H1 (cell line): ENCODE data around the gene F11. TPM values are rescaled to one million over a fixed set of nuclear protein-coding genes. Genes with fewer than 3 reads are reported as not detected.
"Not testable (repeated sequence)": the region's sequence is repeated elsewhere in the genome, so short reads cannot be mapped to it uniquely, and the experiment has no call there.

Experiments
- CTCF ChIA-PET: fragments of 300-600 bp; sonication (Branson Sonifier 250); formaldehyde crosslinking; loops from one replicate; lab custom pipeline; 2021; ENCODE audit not compliant: partially characterized antibody; lab: Charles Lee
- POLR2A ChIA-PET: fragments of 300-600 bp; sonication (Branson Sonifier 250); formaldehyde crosslinking; loops from one replicate; lab custom pipeline; 2021; ENCODE audit warnings: inconsistent platforms; ENCODE audit not compliant: partially characterized antibody; lab: Charles Lee
- DNase-seq, 2 experiments: peaks; one replicate each; pipeline versions ENCODE4 v3.0.0 to v3.0.0-alpha.2; 2010 to 2022; ENCODE audit warnings: low spot score in 2 of 2, low read depth in 1 of 2, mixed read lengths in 1 of 2
- FAIRE-seq: peaks from 2 replicates; lab custom pipeline; 2011; peaks lifted over from hg19 to GRCh38; lab: Jason Lieb, UNC
- H2AFZ ChIP-seq: 2 replicates; pipeline ENCODE4 v1.8.1; 2012; ENCODE audit warnings: low read length, inconsistent platforms
- H2AK5ac ChIP-seq: 2 replicates; pipeline ENCODE4 v1.6.1; 2013; ENCODE audit warnings: low read depth, low read length
- H2BK120ac ChIP-seq: replicated peaks from 2 replicates; pipeline ENCODE3; 2013; ENCODE audit warnings: low read depth, low read length, inconsistent platforms
- H2BK12ac ChIP-seq: 2 replicates; pipeline ENCODE4 v1.6.1; 2013; ENCODE audit warnings: low read depth, low read length
- H2BK15ac ChIP-seq: 2 replicates; pipeline ENCODE4 v1.6.1; 2013; ENCODE audit warnings: low read length
- H2BK20ac ChIP-seq: 2 replicates; pipeline ENCODE4 v1.6.1; 2013; ENCODE audit warnings: low read length
- H2BK5ac ChIP-seq: 2 replicates; pipeline ENCODE4 v1.6.1; 2013; ENCODE audit warnings: low read depth, low read length
- H3K14ac ChIP-seq: 2 replicates; pipeline ENCODE4 v1.6.1; 2013; ENCODE audit warnings: inconsistent platforms; ENCODE audit not compliant: insufficient read length
- H3K18ac ChIP-seq: 2 replicates; pipeline ENCODE4 v1.6.1; 2013; ENCODE audit warnings: low read length; ENCODE audit errors: extremely low read depth
- H3K23ac ChIP-seq: 2 replicates; pipeline ENCODE4 v1.6.1; 2013; ENCODE audit warnings: inconsistent platforms; ENCODE audit not compliant: insufficient read length
- H3K23me2 ChIP-seq: 2 replicates; pipeline ENCODE4 v1.6.1; 2013; ENCODE audit warnings: low read depth, low read length
- H3K27ac ChIP-seq: 2 replicates; pipeline ENCODE4 v1.6.1; 2011; ENCODE audit warnings: low read depth, low read length, inconsistent platforms
- H3K27me3 ChIP-seq, 4 experiments: replicated peaks in 1 of 4; 1 replicate in 1 of 4; 2 replicates in 3 of 4; pipeline versions ENCODE4 v1.6.1 to v1.8.1; 2011 to 2013; ENCODE audit warnings: low read length in 3 of 4, mild to moderate bottlenecking in 3 of 4, inconsistent platforms in 2 of 4, mixed read lengths in 2 of 4, moderate library complexity in 1 of 4; ENCODE audit not compliant: control insufficient read depth in 3 of 4, insufficient read depth in 3 of 4; ENCODE audit errors: extremely low read depth in 1 of 4
- H3K36me3 ChIP-seq, 4 experiments: 2 replicates each; pipeline versions ENCODE4 v1.6.1 to v1.8.1; 2011 to 2013; ENCODE audit warnings: mild to moderate bottlenecking in 4 of 4, low read length in 3 of 4, moderate library complexity in 2 of 4, control low read depth in 1 of 4, inconsistent platforms in 1 of 4; ENCODE audit not compliant: insufficient read depth in 4 of 4, control insufficient read depth in 2 of 4
- H3K4ac ChIP-seq: replicated peaks from 2 replicates; pipeline ENCODE3; 2013; ENCODE audit warnings: low read length, low read depth, mixed read lengths, inconsistent platforms; ENCODE audit not compliant: insufficient read length
- H3K4me1 ChIP-seq, 4 experiments: replicated peaks in 1 of 4; 1 replicate in 1 of 4; 2 replicates in 3 of 4; pipeline versions ENCODE4 v1.6.1 to v1.8.1; 2011 to 2013; ENCODE audit warnings: low read length in 3 of 4, inconsistent platforms in 2 of 4, mixed read lengths in 1 of 4; ENCODE audit not compliant: insufficient read depth in 4 of 4, control insufficient read depth in 3 of 4
- H3K4me2 ChIP-seq, 2 experiments: 2 replicates each; pipeline versions ENCODE4 v1.6.1 to v1.8.1; 2011 to 2013; ENCODE audit warnings: low read depth in 2 of 2, low read length in 2 of 2, control low read depth in 1 of 2, inconsistent platforms in 1 of 2, mild to moderate bottlenecking in 1 of 2; ENCODE audit not compliant: insufficient read depth in 1 of 2
- H3K4me3 ChIP-seq, 4 experiments: fragments of 200-600, 300-600 bp in 1 of 4; sonication (generic), shearing (Covaris generic), sonication (Bioruptor Twin) in 1 of 4; 2 replicates each; pipeline versions ENCODE4 v1.5.1 to v1.8.1; 2011 to 2016; ENCODE audit warnings: low read length in 4 of 4, low read depth in 3 of 4, control low read depth in 2 of 4, inconsistent platforms in 2 of 4, mild to moderate bottlenecking in 2 of 4, mixed read lengths in 1 of 4, moderate library complexity in 1 of 4; ENCODE audit not compliant: insufficient read depth in 2 of 4; ENCODE audit errors: extremely low read depth in 1 of 4
- H3K56ac ChIP-seq: replicated peaks from 2 replicates; pipeline ENCODE3; 2013; ENCODE audit warnings: low read depth, mild to moderate bottlenecking, mixed read lengths, low read length, inconsistent platforms; ENCODE audit not compliant: insufficient read length
- H3K79me1 ChIP-seq: 2 replicates; pipeline ENCODE4 v1.6.1; 2013; ENCODE audit warnings: low read depth, low read length, control low read depth
- H3K79me2 ChIP-seq, 2 experiments: 2 replicates each; pipeline versions ENCODE4 v1.6.1 to v1.8.1; 2012 to 2013; ENCODE audit warnings: low read length in 2 of 2, mild to moderate bottlenecking in 2 of 2, inconsistent platforms in 1 of 2; ENCODE audit not compliant: insufficient read depth in 2 of 2, control insufficient read depth in 1 of 2
- H3K9ac ChIP-seq, 4 experiments: replicated peaks in 1 of 4; 1 replicate in 1 of 4; 2 replicates in 3 of 4; pipeline versions ENCODE4 v1.6.1 to v1.8.1; 2011 to 2013; ENCODE audit warnings: low read depth in 3 of 4, low read length in 3 of 4, control low read depth in 2 of 4, mild to moderate bottlenecking in 2 of 4, moderate library complexity in 2 of 4, inconsistent platforms in 1 of 4; ENCODE audit errors: extremely low read depth in 1 of 4
- H3K9me3 ChIP-seq, 2 experiments: 2 replicates each; pipeline versions ENCODE4 v1.6.1 to v1.8.1; 2012 to 2013; ENCODE audit warnings: mild to moderate bottlenecking in 2 of 2, moderate library complexity in 2 of 2, control low read depth in 1 of 2, inconsistent platforms in 1 of 2, low read depth in 1 of 2, low read length in 1 of 2, mixed read lengths in 1 of 2; ENCODE audit not compliant: insufficient read depth in 2 of 2
- H4K20me1 ChIP-seq, 2 experiments: replicated peaks in 1 of 2; 2 replicates each; pipeline versions ENCODE3 to v1.8.1; 2011 to 2013; ENCODE audit warnings: inconsistent platforms in 2 of 2, low read length in 2 of 2, mild to moderate bottlenecking in 1 of 2; ENCODE audit not compliant: insufficient read depth in 2 of 2, control insufficient read depth in 1 of 2
- H4K5ac ChIP-seq: 2 replicates; pipeline ENCODE4 v1.6.1; 2013; ENCODE audit warnings: low read length, low read depth, mixed read lengths, inconsistent platforms; ENCODE audit not compliant: insufficient read length
- H4K8ac ChIP-seq: 2 replicates; pipeline ENCODE4 v1.8.0; 2013; ENCODE audit warnings: mild to moderate bottlenecking, moderate library complexity, low read length, inconsistent platforms; ENCODE audit not compliant: insufficient read depth; ENCODE audit errors: extremely low read depth
- H4K91ac ChIP-seq: replicated peaks from 2 replicates; pipeline ENCODE3; 2013; ENCODE audit warnings: low read length, mixed read lengths, inconsistent platforms; ENCODE audit not compliant: insufficient read length
- PHF8 ChIP-seq: fragments of 200-600 bp; sonication (generic); conservative IDR thresholded peaks from 2 replicates; pipeline ENCODE4 v1.7.1; 2012; ENCODE audit warnings: low read depth, mild to moderate bottlenecking, inconsistent platforms, low read length, moderate library complexity
- POLR2A ChIP-seq, 2 experiments: IDR thresholded peaks; 1 replicate in 1 of 2; 2 replicates in 1 of 2; pipeline ENCODE4 v1.6.1; 2011; ENCODE audit warnings: low read depth in 2 of 2, low read length in 2 of 2, mild to moderate bottlenecking in 2 of 2; ENCODE audit errors: control extremely low read depth in 1 of 2
- POLR2AphosphoS5 ChIP-seq: IDR thresholded peaks from 2 replicates; pipeline ENCODE4 v1.6.1; 2011; ENCODE audit warnings: low read depth, low read length
- SP1 ChIP-seq: IDR thresholded peaks from 2 replicates; pipeline ENCODE4 v1.6.1; 2011; ENCODE audit warnings: low read depth, low read length
- SP4 ChIP-seq: IDR thresholded peaks from 2 replicates; pipeline ENCODE4 v1.6.1; 2012; ENCODE audit warnings: low read length, inconsistent platforms
- TAF1 ChIP-seq: IDR thresholded peaks from 2 replicates; pipeline ENCODE4 v1.6.1; 2011; ENCODE audit warnings: mild to moderate bottlenecking, low read depth, low read length
- TAF7 ChIP-seq: optimal IDR thresholded peaks from 2 replicates; pipeline ENCODE3; 2011; ENCODE audit warnings: low read depth, mild to moderate bottlenecking, inconsistent platforms, low read length, moderate library complexity, borderline replicate concordance
- TBP ChIP-seq: IDR thresholded peaks from 2 replicates; pipeline ENCODE4 v1.6.1; 2011; ENCODE audit warnings: low read depth, low read length, improper control_type of control experiment
- WGBS, 2 experiments: shearing (Covaris generic) in 1 of 2; methylation state at CpG; one replicate each; pipeline versions ENCODE4 v1.1.6 to v1.1.7; 2013 to 2015; ENCODE audit warnings: low lambda C conversion rate in 2 of 2, mixed read lengths in 2 of 2, inconsistent platforms in 1 of 2, low coverage in 1 of 2, missing lambda C conversion rate in 1 of 2; ENCODE audit not compliant: insufficient replicate concordance in 2 of 2, insufficient coverage in 1 of 2, insufficient read length in 1 of 2; ENCODE audit errors: extremely low coverage in 1 of 2, missing lambda C conversion rate in 1 of 2; 5-methylcytosine and 5-hydroxymethylcytosine counted together
- polyA plus RNA-seq, 7 experiments: library from polyadenylated mRNA; depleted of rRNA in 3 of 7; stranded (reverse) in 5 of 7; unstranded in 2 of 7; fragments of >200 nt in 5 of 7; fragments of 200-250 nt in 2 of 7; gene quantifications; 1 replicate in 5 of 7; 2 replicates in 1 of 7; 4 replicates in 1 of 7; pipeline versions ENCODE4 v1.2.1 to v1.2.3, GENCODE V29; 2011 to 2013; ENCODE audit warnings: missing spikeins in 2 of 7, mixed read lengths in 2 of 7
- total RNA-seq: library from RNA; stranded (reverse); fragmentation: NEBNext Ultra II Directional; extraction: Animal tissue kit (Norgen Biotek cat#: 25700); gene quantifications from 2 replicates; pipeline ENCODE4 v1.2.1, GENCODE V29; 2021
- TF ChIP-seq, protein P1 (sequence below): IDR thresholded peaks from 2 replicates; pipeline ENCODE4 v1.6.1; 2012; ENCODE audit warnings: low read length, inconsistent platforms

The F11 gene
- total and polyA plus RNA-seq, 2 of the 8 experiments (the other 6 are each of a cell fraction or from before 2014, with no cell fraction given): 0.27 to 0.99 TPM

DNA sequence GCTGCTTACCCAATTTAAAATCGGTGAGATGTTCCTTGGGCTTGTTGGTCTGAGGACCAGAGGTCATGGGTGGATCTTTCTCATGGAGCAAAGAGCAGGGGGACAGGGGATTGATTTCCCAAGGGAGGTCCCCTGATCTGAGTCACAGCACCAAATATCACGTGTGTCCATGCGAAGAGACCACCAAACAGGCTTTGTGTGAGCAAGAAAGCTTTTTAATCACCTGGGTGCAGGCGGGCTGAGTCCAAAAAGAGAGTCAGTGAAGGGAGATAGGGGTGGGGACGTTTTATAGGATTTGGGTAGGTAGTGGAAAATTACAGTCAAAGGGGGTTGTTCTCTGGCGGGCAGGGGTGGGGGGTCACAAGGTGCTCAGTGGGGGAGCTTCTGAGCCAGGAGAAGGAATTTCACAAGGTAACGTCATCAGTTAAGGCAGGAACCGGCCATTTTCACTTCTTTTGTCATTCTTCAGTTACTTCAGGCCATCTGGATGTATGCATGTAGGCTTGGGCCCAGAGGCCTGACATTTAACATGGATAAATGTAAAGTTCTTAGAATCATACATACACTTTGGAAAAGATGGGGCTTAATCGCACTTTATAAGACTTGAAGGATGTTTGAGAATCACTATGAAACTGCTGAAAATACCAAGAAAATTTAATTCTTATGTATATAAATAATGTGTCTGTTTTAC lies 18.8 kb upstream of the F11 start:
- Histone ChIP-seq H3K4me2 (peak overlapping the region; percentile 65 to 95), H3K18ac (peak overlapping the region; percentile 83; the same call in 1 of the 2 replicates), H3K4me3 (peak overlapping the region; percentile 68 to 95 (median 80)), H2BK12ac (peak overlapping the region; percentile 82), H3K27ac (peak overlapping the region; percentile 93), H3K4me1 (peaks cover 7 to 26% (median 22%) of the 10 kb centered on the region in 4 experiments; a peak in 6 of 7 replicates), H2AK5ac (peak overlapping the region; percentile 90; the same call in 1 of the 2 replicates), H2BK5ac (peak overlapping the region; percentile 96), H3K79me2 (peaks cover 4 to 43% of the 10 kb centered on the region in 2 experiments; a peak in 3 of 4 replicates), H4K5ac (peak overlapping the region; percentile 97), H3K9ac (peak overlapping the region; percentile 71 to 92 (median 82)), H2BK20ac (peak overlapping the region; percentile 66; the same call in 1 of the 2 replicates), H3K36me3 (peaks cover 2 to 33% (median 18%) of the 10 kb centered on the region in 4 experiments; a peak in 5 of 8 replicates)
- H4K8ac ChIP-seq, H2AFZ ChIP-seq, H4K91ac ChIP-seq, H3K14ac ChIP-seq, H3K27me3 ChIP-seq, H2BK120ac ChIP-seq, H3K4ac ChIP-seq, H2BK15ac ChIP-seq, H3K9me3 ChIP-seq, H3K56ac ChIP-seq, H3K23ac ChIP-seq, DNase-seq, H3K79me1 ChIP-seq, CTCF ChIA-PET, H4K20me1 ChIP-seq, H3K23me2 ChIP-seq: not testable (repeated sequence)
- TF ChIP-seq PHF8 (peak; percentile 39; the same call in 1 of the 2 replicates), POLR2A (IDR thresholded peaks at IDR 0.05; ENCODE audit: control extremely low read depth in 1 of 2, low read depth in 2 of 2, low read length in 2 of 2) (peak; percentile 81 to 99), TAF7 (peak; percentile 41), SP4 (0 out of 2 replicates have a peak, but pooled peaks have one; percentile 24), POLR2AphosphoS5 (peak; percentile 89), TAF1 (peak; percentile 93), SP1 (0 out of 2 replicates have a peak, but pooled peaks have one; percentile 76), TBP (peak; percentile 91)
- TF ChIP-seq, protein P1, sequence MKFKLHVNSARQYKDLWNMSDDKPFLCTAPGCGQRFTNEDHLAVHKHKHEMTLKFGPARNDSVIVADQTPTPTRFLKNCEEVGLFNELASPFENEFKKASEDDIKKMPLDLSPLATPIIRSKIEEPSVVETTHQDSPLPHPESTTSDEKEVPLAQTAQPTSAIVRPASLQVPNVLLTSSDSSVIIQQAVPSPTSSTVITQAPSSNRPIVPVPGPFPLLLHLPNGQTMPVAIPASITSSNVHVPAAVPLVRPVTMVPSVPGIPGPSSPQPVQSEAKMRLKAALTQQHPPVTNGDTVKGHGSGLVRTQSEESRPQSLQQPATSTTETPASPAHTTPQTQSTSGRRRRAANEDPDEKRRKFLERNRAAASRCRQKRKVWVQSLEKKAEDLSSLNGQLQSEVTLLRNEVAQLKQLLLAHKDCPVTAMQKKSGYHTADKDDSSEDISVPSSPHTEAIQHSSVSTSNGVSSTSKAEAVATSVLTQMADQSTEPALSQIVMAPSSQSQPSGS: peak; percentile 91
- peak; percentile 66 for FAIRE-seq
- WGBS, 2 experiments: 19% methylated on average over 7 of the region's 9 CpGs; no CpG with 5 or more reads in 1 of the 2 experiments
- POLR2A ChIA-PET: interaction anchor here (0.8 to 5.8 kb wide), 13 partner anchors 9 to 658 kb away, joined by 3 to 37 read pairs (median 4); partner anchors contain the start of genes CYP4V2 and F11
